Fibroblast of pulmonary artery (primary cell): ENCODE measurements around the gene PCDHGA12.
"Not testable (repeated sequence)": the region's sequence is repeated elsewhere in the genome, so short reads cannot be mapped to it uniquely, and the experiment has no call there.

Source experiments
- DNase-seq: peaks from one replicate; pipeline ENCODE4 v3.0.0-alpha.2; 2010; ENCODE audit warnings: low read depth
- H3K4me3 ChIP-seq: replicated peaks from 2 replicates; pipeline ENCODE4 v1.5.1; 2011; ENCODE audit warnings: low read depth, mild to moderate bottlenecking, control low read depth, low read length, moderate library complexity
- CTCF ChIP-seq: IDR thresholded peaks from 2 replicates; pipeline ENCODE4 v1.5.1; 2011; ENCODE audit warnings: mild to moderate bottlenecking, control low read depth, low read length, inconsistent platforms; ENCODE audit errors: missing control alignments

PCDHGA12 gene

GRCh38 chr5:141421489-141421855 is 8.8 kb upstream of the PCDHGA12 start:
- TF ChIP-seq CTCF, result no peak
- DNase-seq, result peak; percentile 34
- peak overlapping the region; percentile 55 for H3K4me3 ChIP-seq

- H3K4me3 ChIP-seq, result no peak overlapping the region
- DNase-seq, result no peak
- TF ChIP-seq CTCF, result no peak
Observed at GRCh38 chr5:141422742-141423291, 7.5 kb upstream of the PCDHGA12 start.

GRCh38 chr5:141427783-141428426 is 2.4 kb upstream of the PCDHGA12 start:
- no peak overlapping the region for H3K4me3 ChIP-seq
- DNase-seq, result no peak
- TF ChIP-seq CTCF, result no peak

GRCh38 chr5:141431286-141431685 is 979 bp downstream of the PCDHGA12 start:
- peak overlapping the region; percentile 54 for H3K4me3 ChIP-seq
- peak; percentile 71 for DNase-seq
- no peak for TF ChIP-seq CTCF

- not testable (repeated sequence) for H3K4me3 ChIP-seq
Observed at GRCh38 chr5:141432308-141432707, 2.0 kb downstream of the PCDHGA12 start.

GRCh38 chr5:141432726-141433125 is 2.4 kb downstream of the PCDHGA12 start:
- not testable (repeated sequence) for DNase-seq, H3K4me3 ChIP-seq

More at GRCh38 chr5:141432308-141432707, 2.0 kb downstream of the PCDHGA12 start:
- DNase-seq, result not testable (repeated sequence)

GRCh38 chr5:141434006-141434405 is 3.7 kb downstream of the PCDHGA12 start:
- H3K4me3 ChIP-seq, result no peak overlapping the region
- no peak for DNase-seq

More at GRCh38 chr5:141434006-141434405, 3.7 kb downstream of the PCDHGA12 start:
- no peak for TF ChIP-seq CTCF
